Activated CD8-positive, alpha-beta memory T cell treated with anti-CD3 and anti-CD28 coated beads, Interleukin-2, amount 50 U/mL, for 4 hours (primary cell): ENCODE measurements around the gene PARD3B.

Experiments used
- DNase-seq: peaks from one replicate; pipeline ENCODE4 v3.0.0-alpha.2; 2020

PARD3B gene

GRCh38 chr2:205375461-205376448, 830.5 kb downstream of the PARD3B start:
- DNase-seq: no peak

- DNase-seq: no peak
These were observed 832.0 kb downstream of the PARD3B start for GRCh38 chr2:205377324-205377723.

- no peak for DNase-seq
These were observed 838.3 kb downstream of the PARD3B start for GRCh38 chr2:205383601-205384000.

- DNase-seq: no peak
These were observed 840.8 kb downstream of the PARD3B start for GRCh38 chr2:205386109-205386508.

GRCh38 chr2:205387350-205388055, 842.2 kb downstream of the PARD3B start:
- DNase-seq: no peak

GRCh38 chr2:205390866-205391265, 845.6 kb downstream of the PARD3B start:
- DNase-seq: no peak

GRCh38 chr2:205401511-205401910, 856.2 kb downstream of the PARD3B start:
- DNase-seq: no peak

GRCh38 chr2:205402011-205402410, 856.7 kb downstream of the PARD3B start:
- no peak for DNase-seq

- DNase-seq: no peak
These were observed 858.1 kb downstream of the PARD3B start for GRCh38 chr2:205403244-205403825.

GRCh38 chr2:205405194-205405593, 859.9 kb downstream of the PARD3B start:
- DNase-seq: no peak

GRCh38 chr2:205405752-205406151, 860.5 kb downstream of the PARD3B start:
- DNase-seq: no peak

- no peak for DNase-seq
These were observed 862.7 kb downstream of the PARD3B start for GRCh38 chr2:205407984-205408383.

GRCh38 chr2:205408696-205409095, 863.4 kb downstream of the PARD3B start:
- DNase-seq: no peak

- no peak for DNase-seq
These were observed 864.1 kb downstream of the PARD3B start for GRCh38 chr2:205409411-205409810.

- DNase-seq: no peak
These were observed 866.3 kb downstream of the PARD3B start for GRCh38 chr2:205411558-205411957.

- DNase-seq: no peak
These were observed 879.1 kb downstream of the PARD3B start for GRCh38 chr2:205424326-205424725.

GRCh38 chr2:205425102-205425501, 879.8 kb downstream of the PARD3B start:
- no peak for DNase-seq

- DNase-seq: no peak
These were observed 881.8 kb downstream of the PARD3B start for GRCh38 chr2:205427112-205427511.

GRCh38 chr2:205428811-205429210, 883.5 kb downstream of the PARD3B start:
- DNase-seq: no peak

- DNase-seq: no peak
These were observed 890.7 kb downstream of the PARD3B start for GRCh38 chr2:205435970-205436369.

- DNase-seq: no peak
These were observed 893.0 kb downstream of the PARD3B start for GRCh38 chr2:205438241-205438640.

GRCh38 chr2:205439621-205440020, 894.3 kb downstream of the PARD3B start:
- DNase-seq: no peak

GRCh38 chr2:205441524-205441923, 896.2 kb downstream of the PARD3B start:
- DNase-seq: no peak

- DNase-seq: no peak
These were observed 902.9 kb downstream of the PARD3B start for GRCh38 chr2:205448189-205448588.
